IMR-90 (cell line): ENCODE measurements around the gene ARHGEF40. TPM values are rescaled to one million over a fixed set of nuclear protein-coding genes. Genes with fewer than 3 reads are reported as not detected.

Source experiments
- ATAC-seq: fragments of 200-7000 bp; cut with Tn5 transposase; 2 replicates; pipeline ENCODE4 v1.9.1; 2020; ENCODE audit warnings: low read depth, mild to moderate bottlenecking, moderate library complexity
- BruUV-seq: library from RNA; stranded (reverse); fragments of 400-500 nt; replicated peaks from 2 replicates; lab custom pipeline; 2021; lab: Mats Ljungman, UMichigan
- CTCF ChIA-PET: fragments of 300-600 bp; formaldehyde crosslinking; extraction: SDS; loops from one replicate; lab custom pipeline; 2021; ENCODE audit warnings: antibody characterized with exemption; lab: Yijun Ruan, JAX
- POLR2A ChIA-PET: fragments of 300-600 bp; sonication (Branson Sonifier 250); formaldehyde crosslinking; loops from one replicate; lab custom pipeline; 2022; ENCODE audit warnings: antibody characterized with exemption; ENCODE audit not compliant: unreplicated experiment; lab: Charles Lee
- DNase-seq: peaks from one replicate; pipeline ENCODE4 v3.0.0; 2013
- H2AFZ ChIP-seq: replicated peaks from 2 replicates; pipeline ENCODE3; 2013; ENCODE audit warnings: low read length, mild to moderate bottlenecking; ENCODE audit not compliant: poor library complexity
- H2AK5ac ChIP-seq: 2 replicates; pipeline ENCODE4 v1.6.1; 2013; ENCODE audit warnings: low read depth, low read length, inconsistent platforms
- H2AK9ac ChIP-seq: replicated peaks from 2 replicates; pipeline ENCODE3; 2013; ENCODE audit warnings: mild to moderate bottlenecking, low read depth, low read length, moderate library complexity; ENCODE audit not compliant: poor library complexity
- H2BK120ac ChIP-seq: 2 replicates; pipeline ENCODE4 v1.6.1; 2013; ENCODE audit warnings: low read depth, low read length, inconsistent platforms
- H2BK15ac ChIP-seq: 3 replicates; pipeline ENCODE4 v1.6.1; 2013; ENCODE audit warnings: low read depth, low read length, inconsistent platforms
- H2BK20ac ChIP-seq: 2 replicates; pipeline ENCODE4 v1.6.1; 2013; ENCODE audit warnings: low read depth, mild to moderate bottlenecking, inconsistent platforms, low read length, moderate library complexity
- H2BK5ac ChIP-seq: 2 replicates; pipeline ENCODE4 v1.6.1; 2013; ENCODE audit warnings: mild to moderate bottlenecking, low read depth, low read length, inconsistent platforms; ENCODE audit not compliant: poor library complexity, severe bottlenecking
- H3K14ac ChIP-seq: replicated peaks from 2 replicates; pipeline ENCODE4 v1.6.1; 2013; ENCODE audit warnings: low read depth, low read length, inconsistent platforms
- H3K18ac ChIP-seq: 2 replicates; pipeline ENCODE4 v1.6.1; 2013; ENCODE audit warnings: low read depth, low read length, control low read depth
- H3K23ac ChIP-seq: 2 replicates; pipeline ENCODE4 v1.6.1; 2013; ENCODE audit warnings: low read depth, low read length, inconsistent platforms
- H3K27ac ChIP-seq: 2 replicates; pipeline ENCODE4 v1.5.1; 2013; ENCODE audit warnings: mild to moderate bottlenecking, control low read depth, low read length; ENCODE audit not compliant: insufficient read depth
- H3K27me3 ChIP-seq: 2 replicates; pipeline ENCODE4 v1.6.1; 2013; ENCODE audit warnings: low read length; ENCODE audit not compliant: control insufficient read depth, insufficient read depth
- H3K36me3 ChIP-seq: 2 replicates; pipeline ENCODE4 v1.6.1; 2013; ENCODE audit warnings: low read length, mixed read lengths; ENCODE audit not compliant: control insufficient read depth, insufficient read depth
- H3K4ac ChIP-seq: 2 replicates; pipeline ENCODE4 v1.6.1; 2013; ENCODE audit warnings: low read depth, low read length, inconsistent platforms
- H3K4me1 ChIP-seq: 2 replicates; pipeline ENCODE4 v1.6.1; 2013; ENCODE audit warnings: low read length, mixed read lengths; ENCODE audit not compliant: control insufficient read depth, insufficient read depth
- H3K4me2 ChIP-seq: 2 replicates; pipeline ENCODE4 v1.6.1; 2013; ENCODE audit warnings: low read depth, mild to moderate bottlenecking, control low read depth, low read length, moderate library complexity
- H3K4me3 ChIP-seq: 2 replicates; pipeline ENCODE4 v1.5.1; 2013; ENCODE audit warnings: low read depth, mild to moderate bottlenecking, control low read depth, low read length, moderate library complexity; ENCODE audit not compliant: insufficient read depth
- H3K56ac ChIP-seq: 2 replicates; pipeline ENCODE4 v1.6.1; 2013; ENCODE audit warnings: low read length, inconsistent platforms; ENCODE audit not compliant: insufficient read depth; ENCODE audit errors: extremely low read depth
- H3K79me1 ChIP-seq, 2 experiments: 2 replicates each; pipeline ENCODE4 v1.6.1; 2013; ENCODE audit warnings: low read length in 2 of 2, inconsistent platforms in 1 of 2, low read depth in 1 of 2
- H3K9ac ChIP-seq: 2 replicates; pipeline ENCODE4 v1.6.1; 2013; ENCODE audit warnings: low read depth, low read length, control low read depth
- H3K9me1 ChIP-seq: 2 replicates; pipeline ENCODE4 v1.6.1; 2013; ENCODE audit warnings: low read length, inconsistent platforms; ENCODE audit not compliant: insufficient read depth
- H3K9me3 ChIP-seq: 2 replicates; pipeline ENCODE4 v1.6.1; 2013; ENCODE audit warnings: low read length; ENCODE audit not compliant: control insufficient read depth, insufficient read depth
- H4K20me1 ChIP-seq: 2 replicates; pipeline ENCODE4 v1.6.1; 2013; ENCODE audit warnings: low read length, inconsistent platforms; ENCODE audit not compliant: insufficient read depth
- H4K5ac ChIP-seq: 2 replicates; pipeline ENCODE4 v1.6.1; 2013; ENCODE audit warnings: mild to moderate bottlenecking, low read depth, low read length, control low read depth
- H4K8ac ChIP-seq, 2 experiments: 2 replicates each; pipeline ENCODE4 v1.6.1; 2013; ENCODE audit warnings: low read depth in 2 of 2, low read length in 2 of 2, control low read depth in 1 of 2, inconsistent platforms in 1 of 2
- H4K91ac ChIP-seq: 2 replicates; pipeline ENCODE4 v1.6.1; 2013; ENCODE audit warnings: low read depth, low read length, inconsistent platforms; ENCODE audit not compliant: insufficient read depth
- BHLHE40 ChIP-seq: fragments of 150-350 bp; IDR thresholded peaks from 2 replicates; pipeline ENCODE4 v1.6.1; 2016; ENCODE audit warnings: mild to moderate bottlenecking, low read depth, low read length
- CHD1 ChIP-seq: IDR thresholded peaks from 2 replicates; pipeline ENCODE4 v1.6.1; 2012; ENCODE audit warnings: low read depth, low read length, improper control_type of control experiment
- FOS ChIP-seq: fragments of 150-350 bp; IDR thresholded peaks from 2 replicates; pipeline ENCODE4 v1.6.1; 2016; ENCODE audit warnings: low read depth, low read length
- MAFK ChIP-seq: IDR thresholded peaks from 2 replicates; pipeline ENCODE4 v1.6.1; 2012; ENCODE audit warnings: low read depth, low read length, improper control_type of control experiment
- MAZ ChIP-seq: IDR thresholded peaks from 2 replicates; pipeline ENCODE4 v1.6.1; 2012; ENCODE audit warnings: low read depth, mild to moderate bottlenecking, low read length, improper control_type of control experiment, moderate library complexity, borderline replicate concordance
- MXI1 ChIP-seq: IDR thresholded peaks from 2 replicates; pipeline ENCODE4 v1.6.1; 2012; ENCODE audit warnings: low read depth, mild to moderate bottlenecking, low read length, moderate library complexity, borderline replicate concordance
- NFE2L2 ChIP-seq: fragments of 150-350 bp; IDR thresholded peaks from 2 replicates; pipeline ENCODE4 v1.6.1; 2016; ENCODE audit warnings: low read depth, mild to moderate bottlenecking, low read length
- RFX5 ChIP-seq: IDR thresholded peaks from 2 replicates; pipeline ENCODE4 v1.8.0; 2012; ENCODE audit warnings: low read depth, mild to moderate bottlenecking, low read length, moderate library complexity
- SMC3 ChIP-seq: fragments of 150-350 bp; IDR thresholded peaks from 2 replicates; pipeline ENCODE4 v1.6.1; 2016; ENCODE audit warnings: low read depth, mild to moderate bottlenecking, antibody characterized with exemption, low read length, moderate library complexity
- WGBS, 2 experiments: methylation state at CpG; one replicate each; pipeline versions ENCODE4 v1.1.5 to v1.1.7; 2013; ENCODE audit warnings: missing lambda C conversion rate in 2 of 2; ENCODE audit not compliant: insufficient read length in 1 of 2; ENCODE audit errors: extremely low coverage in 2 of 2; 5-methylcytosine and 5-hydroxymethylcytosine counted together
- dilution Hi-C: fragments of 300-500 bp; cut with HindIII; formaldehyde crosslinking; loops from one replicate; pipeline ENCODE4 v1.14.3; 2018; ENCODE audit warnings: low sequenced_read_pairs; ENCODE audit not compliant: unreplicated experiment
- in situ Hi-C: fragments of 300-500 bp; cut with MboI; formaldehyde crosslinking; loops from 3 replicates; pipeline ENCODE4 v1.14.3; 2019; ENCODE audit warnings: low sequenced_read_pairs, inconsistent platforms, mixed read lengths
- intact Hi-C: fragments of 100-400 bp; cut with micrococcal nuclease; formaldehyde crosslinking; loops from 2 replicates; pipeline ENCODE4 v1.10.0; 2022
- polyA plus RNA-seq, 3 experiments: library from polyadenylated mRNA; depleted of rRNA; stranded (reverse); fragments of >200 nt; gene quantifications; 2 replicates each; pipeline ENCODE4 v1.2.3, GENCODE V29; 2012; ENCODE audit warnings: low replicate concordance in 1 of 3
- total RNA-seq: library from RNA; depleted of rRNA; stranded (reverse); fragments of >200 nt; gene quantifications from 2 replicates; pipeline ENCODE4 v1.2.3, GENCODE V29; 2012
- TF ChIP-seq, protein P1 (sequence below): fragments of 150-350 bp; IDR thresholded peaks from 2 replicates; pipeline ENCODE4 v1.6.1; 2017; ENCODE audit warnings: mild to moderate bottlenecking, antibody characterized with exemption, low read length, low read depth

ARHGEF40 gene
- total and polyA plus RNA-seq, 2 of the 4 experiments (the other 2 are of a cell fraction), result 18.1 to 58.4 TPM

- H3K36me3 ChIP-seq, result no peaks in the 10 kb centered on the region
- intact Hi-C loops, result no loop called here
- no peak overlapping the region for H3K14ac ChIP-seq
- no peaks in the 10 kb centered on the region for H3K9me3 ChIP-seq
- no peaks in the 10 kb centered on the region for H4K20me1 ChIP-seq
- DNase-seq (no peak), ATAC-seq (no peak)
- H4K91ac ChIP-seq, result no peak overlapping the region
- CTCF ChIA-PET, result interaction anchor here (0.7 kb wide), 1 partner anchor 748 kb away, joined by 4 read pairs; no protein-coding TSS in a partner anchor
- H2AFZ ChIP-seq, result peak overlapping the region; percentile 34
- no peak overlapping the region for H3K56ac ChIP-seq
- no peak overlapping the region for H2BK120ac ChIP-seq
- peaks cover 4% of the 10 kb centered on the region for H3K27me3 ChIP-seq
- H3K9ac ChIP-seq, result no peak overlapping the region
- TF ChIP-seq MXI1 (no peak), MAZ (no peak), CHD1 (no peak), BHLHE40 (no peak), FOS (no peak), NFE2L2 (no peak), SMC3 (no peak), MAFK (no peak), RFX5 (no peak)
- TF ChIP-seq, protein P1, sequence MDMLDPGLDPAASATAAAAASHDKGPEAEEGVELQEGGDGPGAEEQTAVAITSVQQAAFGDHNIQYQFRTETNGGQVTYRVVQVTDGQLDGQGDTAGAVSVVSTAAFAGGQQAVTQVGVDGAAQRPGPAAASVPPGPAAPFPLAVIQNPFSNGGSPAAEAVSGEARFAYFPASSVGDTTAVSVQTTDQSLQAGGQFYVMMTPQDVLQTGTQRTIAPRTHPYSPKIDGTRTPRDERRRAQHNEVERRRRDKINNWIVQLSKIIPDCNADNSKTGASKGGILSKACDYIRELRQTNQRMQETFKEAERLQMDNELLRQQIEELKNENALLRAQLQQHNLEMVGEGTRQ, result no peak
- in situ Hi-C loops, result no loop called here
- H3K4me1 ChIP-seq, result 0 out of 2 replicates have a peak, but pooled peaks cover 2% of the 10 kb centered on the region
- no peak overlapping the region for H2AK5ac ChIP-seq
- H3K4me2 ChIP-seq, result no peak overlapping the region
- WGBS, 2 experiments, result no CpG with 5 or more reads among the region's 3 CpGs
- H3K18ac ChIP-seq, result no peak overlapping the region
- no TSS peak for BruUV-seq
- no peak overlapping the region for H3K23ac ChIP-seq
- no peak overlapping the region for H2AK9ac ChIP-seq
- no peak overlapping the region for H2BK5ac ChIP-seq
- dilution Hi-C loops, result no loop called here
- H4K5ac ChIP-seq, result no peak overlapping the region
- no peak overlapping the region for H2BK15ac ChIP-seq
- POLR2A ChIA-PET, result no interaction called here
- no peak overlapping the region for H2BK20ac ChIP-seq
- no peaks in the 10 kb centered on the region for H3K79me1 ChIP-seq
- H3K27ac ChIP-seq, result no peak overlapping the region
- no peak overlapping the region for H3K4me3 ChIP-seq
- H3K4ac ChIP-seq, result no peak overlapping the region
- H4K8ac ChIP-seq, result no peak overlapping the region
- peaks cover 3% of the 10 kb centered on the region; the same call in 1 of the 2 replicates for H3K9me1 ChIP-seq
Measured at GRCh38 chr14:21054123-21054767, 15.9 kb upstream of the ARHGEF40 start.
